BE2C (cell line): Measurements from ENCODE around the gene AKAP9.
"Not testable (repeated sequence)": the region's sequence is repeated elsewhere in the genome, so short reads cannot be mapped to it uniquely, and the experiment has no call there.

Experiments used
- DNase-seq: peaks from one replicate; pipeline ENCODE4 v3.0.0-alpha.2; 2020
- H3K27me3 ChIP-seq: fragments of 250-450 bp; sonication (Bioruptor Pico); 2 replicates; pipeline ENCODE4 v1.5.1; 2020; ENCODE audit warnings: mild to moderate bottlenecking
- H3K36me3 ChIP-seq: fragments of 250-450 bp; sonication (Bioruptor Pico); 2 replicates; pipeline ENCODE4 v1.5.1; 2020; ENCODE audit warnings: mild to moderate bottlenecking
- H3K4me1 ChIP-seq: fragments of 250-450 bp; sonication (Bioruptor Pico); 2 replicates; pipeline ENCODE4 v1.5.1; 2020
- H3K4me3 ChIP-seq: 2 replicates; pipeline ENCODE4 v1.5.1; 2011; ENCODE audit warnings: low read depth, low read length
- H3K9me3 ChIP-seq: fragments of 250-450 bp; sonication (Bioruptor Pico); 2 replicates; pipeline ENCODE4 v1.5.1; 2020
- TF ChIP-seq, protein P1 (sequence below): IDR thresholded peaks from 2 replicates; pipeline ENCODE4 v1.5.1; 2012; ENCODE audit warnings: mild to moderate bottlenecking, low read depth, low read length

Gene AKAP9

DNA sequence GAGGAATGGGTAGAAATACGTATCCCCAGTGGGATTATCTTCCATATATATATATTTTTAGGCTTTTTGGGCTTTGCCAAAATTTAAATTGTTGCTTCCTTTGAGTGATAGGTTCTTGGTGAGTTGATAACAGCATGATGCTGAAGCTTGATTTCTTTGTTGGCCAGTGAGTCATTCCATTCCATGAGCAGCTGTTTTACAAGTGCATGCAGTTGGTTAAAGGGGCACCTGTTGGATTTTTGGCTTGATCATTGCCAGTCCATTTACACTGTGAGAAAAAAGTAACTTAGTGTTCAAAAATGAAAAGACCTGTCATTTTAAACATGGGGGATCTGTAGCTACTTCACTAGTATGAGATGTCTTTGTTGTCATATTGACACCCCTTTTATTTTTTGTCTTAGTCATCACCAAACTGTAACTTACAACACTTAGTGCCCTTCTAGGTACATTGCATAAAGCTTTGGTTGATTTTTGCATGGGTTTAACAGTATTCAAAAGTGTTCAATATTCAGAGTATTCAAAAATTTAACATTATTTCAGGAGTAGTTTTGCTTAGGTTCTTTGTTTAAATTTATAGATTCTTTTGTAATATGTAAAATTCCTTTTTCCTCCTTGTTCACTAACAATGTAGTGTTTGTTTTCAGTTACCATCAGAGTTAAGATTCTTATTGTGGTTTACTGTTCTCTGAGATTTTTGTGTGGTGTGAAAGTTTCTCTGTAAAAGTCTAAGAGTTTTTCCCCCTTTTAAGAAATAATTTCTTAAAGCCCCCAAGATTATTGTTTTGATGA, 8.8 kb downstream of the AKAP9 start:
- no peak overlapping the region for H3K4me3 ChIP-seq
- H3K36me3 ChIP-seq = no peaks in the 10 kb centered on the region
- no peak for DNase-seq
- TF ChIP-seq, protein P1, sequence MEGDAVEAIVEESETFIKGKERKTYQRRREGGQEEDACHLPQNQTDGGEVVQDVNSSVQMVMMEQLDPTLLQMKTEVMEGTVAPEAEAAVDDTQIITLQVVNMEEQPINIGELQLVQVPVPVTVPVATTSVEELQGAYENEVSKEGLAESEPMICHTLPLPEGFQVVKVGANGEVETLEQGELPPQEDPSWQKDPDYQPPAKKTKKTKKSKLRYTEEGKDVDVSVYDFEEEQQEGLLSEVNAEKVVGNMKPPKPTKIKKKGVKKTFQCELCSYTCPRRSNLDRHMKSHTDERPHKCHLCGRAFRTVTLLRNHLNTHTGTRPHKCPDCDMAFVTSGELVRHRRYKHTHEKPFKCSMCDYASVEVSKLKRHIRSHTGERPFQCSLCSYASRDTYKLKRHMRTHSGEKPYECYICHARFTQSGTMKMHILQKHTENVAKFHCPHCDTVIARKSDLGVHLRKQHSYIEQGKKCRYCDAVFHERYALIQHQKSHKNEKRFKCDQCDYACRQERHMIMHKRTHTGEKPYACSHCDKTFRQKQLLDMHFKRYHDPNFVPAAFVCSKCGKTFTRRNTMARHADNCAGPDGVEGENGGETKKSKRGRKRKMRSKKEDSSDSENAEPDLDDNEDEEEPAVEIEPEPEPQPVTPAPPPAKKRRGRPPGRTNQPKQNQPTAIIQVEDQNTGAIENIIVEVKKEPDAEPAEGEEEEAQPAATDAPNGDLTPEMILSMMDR = no peak
- H3K9me3 ChIP-seq = no peaks in the 10 kb centered on the region
- H3K27me3 ChIP-seq = no peaks in the 10 kb centered on the region
- H3K4me1 ChIP-seq = no peaks in the 10 kb centered on the region

DNA sequence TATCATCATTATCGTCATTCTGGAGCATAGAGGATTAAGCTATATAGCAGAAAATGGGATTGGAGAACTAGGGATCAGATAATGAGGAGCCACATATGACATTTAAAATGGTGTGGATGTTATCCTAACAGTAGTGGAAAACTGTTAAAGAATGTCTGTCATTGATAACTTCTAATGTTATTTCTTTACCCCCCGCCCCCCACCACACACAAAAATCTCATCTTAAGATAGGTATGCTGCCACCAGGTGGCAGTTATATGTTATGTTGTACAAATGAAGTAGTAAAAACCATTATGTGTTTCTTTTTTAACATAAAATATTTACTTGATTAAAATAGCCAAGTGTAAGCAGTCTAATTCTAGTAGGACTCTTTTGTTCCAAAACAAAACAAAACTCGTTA, 13.0 kb downstream of the AKAP9 start:
- Histone ChIP-seq H3K4me1 (no peaks in the 10 kb centered on the region), H3K36me3 (no peaks in the 10 kb centered on the region), H3K4me3 (no peak overlapping the region), H3K27me3 (no peaks in the 10 kb centered on the region), H3K9me3 (no peaks in the 10 kb centered on the region)
- no peak for DNase-seq
- TF ChIP-seq, protein P1 = peak; percentile 22; the same call in 1 of the 2 replicates

DNA sequence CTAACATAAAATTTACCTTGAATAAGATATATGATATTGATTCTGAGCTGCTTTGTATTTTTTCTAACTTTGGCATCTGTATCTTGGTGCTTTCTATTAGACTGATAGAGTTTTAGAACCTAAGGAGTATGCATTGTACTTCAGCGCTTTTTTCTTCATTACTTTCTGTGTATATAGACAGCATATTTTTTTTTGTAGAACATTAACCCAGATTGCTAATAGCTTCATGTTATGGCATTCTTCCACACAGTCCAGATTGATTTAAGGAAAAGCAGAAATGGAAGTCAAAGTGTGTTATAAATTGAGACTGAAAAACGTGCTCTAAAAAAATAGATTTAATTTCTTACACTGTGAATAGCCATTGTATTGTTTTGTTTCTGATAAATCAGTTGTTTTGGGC, 15.8 kb downstream of the AKAP9 start:
- not testable (repeated sequence) for DNase-seq, H3K27me3 ChIP-seq

DNA sequence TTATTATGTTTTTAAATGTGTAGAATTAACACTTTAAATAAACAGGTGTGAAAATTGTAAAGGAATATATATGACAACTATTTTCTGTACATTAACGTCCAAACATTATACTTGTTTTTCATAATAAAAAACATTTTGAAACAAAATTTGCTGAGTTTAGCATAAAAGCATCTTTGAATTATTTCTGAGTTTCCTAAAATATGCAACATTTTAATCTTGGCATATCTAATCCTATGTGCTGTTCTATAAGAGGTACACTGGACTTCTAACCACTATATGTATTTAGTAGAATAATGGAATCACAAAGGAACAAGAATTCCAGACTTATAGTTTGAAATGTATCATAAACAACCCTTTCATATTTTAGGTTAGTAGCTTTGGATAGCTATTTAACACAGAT, 16.6 kb downstream of the AKAP9 start:
- Histone ChIP-seq H3K4me1 (no peaks in the 10 kb centered on the region), H3K27me3 (no peaks in the 10 kb centered on the region), H3K36me3 (no peaks in the 10 kb centered on the region), H3K9me3 (no peaks in the 10 kb centered on the region), H3K4me3 (no peak overlapping the region)
- DNase-seq = no peak
- TF ChIP-seq, protein P1 = no peak

More for the DNA sequence above, 15.8 kb downstream of the AKAP9 start:
- not testable (repeated sequence) for H3K4me1 ChIP-seq, H3K4me3 ChIP-seq, H3K9me3 ChIP-seq, H3K36me3 ChIP-seq

DNA sequence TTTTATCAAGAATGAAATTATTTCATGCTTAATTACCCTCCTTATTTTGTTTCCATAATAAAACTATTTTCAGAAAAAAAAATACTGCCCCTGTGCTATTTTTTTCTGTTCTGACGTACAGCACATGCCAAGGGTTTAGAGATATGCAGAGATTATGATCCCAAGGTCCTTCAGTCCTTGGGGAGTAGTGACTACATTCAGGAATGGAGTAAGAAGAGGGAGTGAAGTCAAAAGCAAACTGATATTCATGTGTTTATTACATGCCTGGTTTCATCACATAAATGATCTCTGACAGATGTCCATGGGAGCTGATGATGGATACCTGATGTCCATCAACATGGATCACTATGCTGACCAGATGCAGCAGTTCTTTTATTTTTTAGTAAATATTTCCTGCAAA, 17.2 kb downstream of the AKAP9 start:
- TF ChIP-seq, protein P1 = no peak
- H3K4me3 ChIP-seq = no peak overlapping the region
- no peak for DNase-seq
- H3K36me3 ChIP-seq = no peaks in the 10 kb centered on the region
- H3K9me3 ChIP-seq = no peaks in the 10 kb centered on the region
- H3K27me3 ChIP-seq = no peaks in the 10 kb centered on the region
- no peaks in the 10 kb centered on the region for H3K4me1 ChIP-seq

DNA sequence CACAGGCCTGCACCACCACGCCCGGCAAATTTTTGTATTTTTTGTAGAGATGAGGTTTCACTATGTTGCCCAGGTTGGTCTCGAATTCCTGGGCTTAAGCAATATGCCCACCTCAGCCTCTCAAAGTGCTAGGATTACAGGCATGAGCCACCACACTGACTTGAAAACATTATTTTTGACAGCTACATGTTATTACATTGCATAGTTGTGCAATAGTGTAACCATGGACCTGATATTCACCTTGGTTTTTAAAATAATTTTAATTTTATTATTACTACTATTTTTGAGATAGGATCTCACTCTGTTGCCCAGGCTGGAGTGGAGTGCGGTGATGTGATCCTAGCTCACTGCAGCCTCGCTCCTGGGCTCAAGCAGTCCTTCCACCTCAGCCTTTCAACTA, 18.4 kb downstream of the AKAP9 start:
- no peaks in the 10 kb centered on the region for H3K27me3 ChIP-seq
- H3K4me1 ChIP-seq = no peaks in the 10 kb centered on the region
- H3K9me3 ChIP-seq = no peaks in the 10 kb centered on the region
- TF ChIP-seq, protein P1 = no peak
- no peak for DNase-seq
- no peak overlapping the region for H3K4me3 ChIP-seq
- no peaks in the 10 kb centered on the region for H3K36me3 ChIP-seq
